Neural progenitor cell (in vitro differentiated cells): ENCODE data around the gene GDPD3.

ENCODE experiments used
- EZH2phosphoT487 ChIP-seq: fragments of 200-600 bp; sonication (generic); IDR thresholded peaks from 2 replicates; pipeline ENCODE4 v1.6.1; 2017; ENCODE audit warnings: antibody characterized with exemption
- TF ChIP-seq, protein P1 (sequence below): fragments of 200-600 bp; sonication (generic); IDR thresholded peaks from 2 replicates; pipeline ENCODE4 v1.5.1; 2017; ENCODE audit warnings: antibody characterized with exemption, mild to moderate bottlenecking

DNA sequence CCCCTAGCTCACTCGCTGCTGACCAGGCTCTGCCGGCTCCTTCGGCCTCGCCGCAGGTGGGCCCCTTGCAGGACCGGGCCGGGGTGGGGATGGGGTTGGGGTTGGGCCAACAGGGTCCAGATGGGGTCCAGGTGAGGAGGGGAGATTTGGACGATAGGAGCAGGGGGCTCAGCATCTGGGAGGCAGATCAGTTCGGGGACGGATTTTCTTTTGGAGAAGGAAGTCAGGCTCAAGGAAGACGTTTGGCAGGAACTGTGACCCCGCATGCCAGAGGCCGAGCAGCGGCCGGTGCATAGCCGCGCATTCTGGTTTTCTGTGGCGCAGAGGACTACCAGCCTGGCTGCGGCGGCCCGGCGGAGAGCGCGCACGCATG, 48.6 kb downstream of the GDPD3 start:
- TF ChIP-seq, protein P1, sequence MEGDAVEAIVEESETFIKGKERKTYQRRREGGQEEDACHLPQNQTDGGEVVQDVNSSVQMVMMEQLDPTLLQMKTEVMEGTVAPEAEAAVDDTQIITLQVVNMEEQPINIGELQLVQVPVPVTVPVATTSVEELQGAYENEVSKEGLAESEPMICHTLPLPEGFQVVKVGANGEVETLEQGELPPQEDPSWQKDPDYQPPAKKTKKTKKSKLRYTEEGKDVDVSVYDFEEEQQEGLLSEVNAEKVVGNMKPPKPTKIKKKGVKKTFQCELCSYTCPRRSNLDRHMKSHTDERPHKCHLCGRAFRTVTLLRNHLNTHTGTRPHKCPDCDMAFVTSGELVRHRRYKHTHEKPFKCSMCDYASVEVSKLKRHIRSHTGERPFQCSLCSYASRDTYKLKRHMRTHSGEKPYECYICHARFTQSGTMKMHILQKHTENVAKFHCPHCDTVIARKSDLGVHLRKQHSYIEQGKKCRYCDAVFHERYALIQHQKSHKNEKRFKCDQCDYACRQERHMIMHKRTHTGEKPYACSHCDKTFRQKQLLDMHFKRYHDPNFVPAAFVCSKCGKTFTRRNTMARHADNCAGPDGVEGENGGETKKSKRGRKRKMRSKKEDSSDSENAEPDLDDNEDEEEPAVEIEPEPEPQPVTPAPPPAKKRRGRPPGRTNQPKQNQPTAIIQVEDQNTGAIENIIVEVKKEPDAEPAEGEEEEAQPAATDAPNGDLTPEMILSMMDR = no peak
- TF ChIP-seq EZH2phosphoT487 = no peak
